Stomach (tissue), 9 donors: ENCODE results near the gene ZKSCAN3. TPM values are rescaled to one million over a fixed set of nuclear protein-coding genes. Genes with fewer than 3 reads are reported as not detected.

Source experiments
- DNase-seq, 2 donors: peaks; one replicate each; pipeline versions ENCODE4 v3.0.0 to v3.0.0-alpha.2; 2013 to 2019
- H3K27ac ChIP-seq, 5 donors: fragments of 200-600 bp in 4 of 5; sonication (generic) in 4 of 5; one replicate each; pipeline ENCODE4 v1.5.1; 2013 to 2019; ENCODE audit warnings: mild to moderate bottlenecking in 1 of 5, moderate library complexity in 1 of 5
- H3K27me3 ChIP-seq, 3 donors: fragments of 200-600 bp; sonication (generic); one replicate each; pipeline ENCODE4 v1.5.1; 2017 to 2019; ENCODE audit warnings: mixed run types in 1 of 3
- H3K36me3 ChIP-seq, 4 donors: fragments of 200-600 bp; sonication (generic); 1 replicate in 3 of 4; 2 replicates in 1 of 4; pipeline ENCODE4 v1.5.1; 2016 to 2019
- H3K4me1 ChIP-seq, 4 donors: fragments of 200-600 bp; sonication (generic); one replicate each; pipeline ENCODE4 v1.5.1; 2016 to 2019
- H3K4me3 ChIP-seq, 4 donors: fragments of 200-600 bp; sonication (generic) in 3 of 4; one replicate each; pipeline ENCODE4 v1.5.1; 2016 to 2019; ENCODE audit warnings: mild to moderate bottlenecking in 1 of 4
- H3K9me3 ChIP-seq, 4 donors: fragments of 200-600 bp; sonication (generic); one replicate each; pipeline ENCODE4 v1.5.1; 2016 to 2019
- EP300 ChIP-seq: sonication (generic); formaldehyde crosslinking; IDR thresholded peaks from one replicate; pipeline ENCODE4 v1.6.1; 2017; ENCODE audit warnings: antibody characterized with exemption
- POLR2A ChIP-seq, 4 donors: fragments of 450-650 bp; IDR thresholded peaks; one replicate each; pipeline ENCODE4 v1.6.1; 2016; ENCODE audit warnings: antibody characterized with exemption in 4 of 4, control low read depth in 2 of 4, mild to moderate bottlenecking in 1 of 4, moderate library complexity in 1 of 4
- POLR2AphosphoS5 ChIP-seq, 3 donors: sonication (generic); formaldehyde crosslinking; IDR thresholded peaks; one replicate each; pipeline ENCODE4 v1.6.1; 2016; ENCODE audit warnings: antibody characterized with exemption in 3 of 3
- WGBS, 5 donors: extraction: QIAGEN DNeasy Blood & Tissue Kit in 3 of 5; methylation state at CpG; one replicate each; pipeline versions ENCODE4 v1.1.5 to v1.1.7; 2013 to 2018; 5-methylcytosine and 5-hydroxymethylcytosine counted together
- intact Hi-C: fragments of 100-400 bp; cut with DNase I; formaldehyde crosslinking; loops from one replicate; pipeline ENCODE4 v1.15.1; 2023; ENCODE audit warnings: low total_unique reads
- polyA plus RNA-seq, 3 donors: library from polyadenylated mRNA; stranded (reverse); fragments of 200-250 nt; gene quantifications; one replicate each; pipeline ENCODE4 v1.2.3, GENCODE V29; 2013
- total RNA-seq, 5 donors: library from RNA; depleted of rRNA; stranded (reverse); fragments of >200 nt; gene quantifications; one replicate each; pipeline versions ENCODE4 v1.1.0 to v1.2.3, GENCODE V29; 2014 to 2016
- TF ChIP-seq, protein P1 (sequence below), 7 experiments: fragments of 450-650 bp in 4 of 7; fragments of 200-600 bp in 3 of 7; sonication (generic) in 3 of 7; IDR thresholded peaks; one replicate each; pipeline ENCODE4 v1.5.1; 2016 to 2019; ENCODE audit warnings: antibody characterized with exemption in 7 of 7, control low read depth in 2 of 7, mild to moderate bottlenecking in 1 of 7
- donor health status: healthy with polysubstance abuse.
- donor health status: Bipolar disorder and iron deficiency.
- donor health status: healthy.

The ZKSCAN3 gene
- total and polyA plus RNA-seq, 8 donors = 0.61 to 31.2 (median 3.2) TPM

DNA sequence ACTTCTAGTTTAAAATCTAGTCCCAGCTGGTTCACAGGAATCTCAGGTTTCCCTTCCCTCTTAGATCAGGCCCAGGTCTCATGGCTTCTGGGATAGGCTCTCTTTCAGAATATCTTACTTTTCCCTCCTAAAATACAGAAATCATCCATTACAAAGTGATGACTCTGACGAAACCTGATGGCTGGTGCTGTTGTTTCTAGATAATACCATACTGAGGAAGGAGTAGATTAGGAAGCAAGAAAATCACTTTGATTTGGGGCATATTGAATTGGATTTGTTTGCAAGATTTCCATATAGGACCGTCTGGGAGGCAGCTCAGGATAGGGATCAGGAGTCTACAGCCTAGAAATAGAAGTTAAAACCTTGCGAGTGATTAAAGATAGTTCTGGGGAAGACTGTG, 3.6 kb downstream of the ZKSCAN3 start:
- WGBS, 5 donors = 71 to 87% (median 78%) methylated on average over 3 of the region's 3 CpGs
- peak overlapping the region in 2 of 4 donors; percentile 7 to 9 for H3K4me3 ChIP-seq

DNA sequence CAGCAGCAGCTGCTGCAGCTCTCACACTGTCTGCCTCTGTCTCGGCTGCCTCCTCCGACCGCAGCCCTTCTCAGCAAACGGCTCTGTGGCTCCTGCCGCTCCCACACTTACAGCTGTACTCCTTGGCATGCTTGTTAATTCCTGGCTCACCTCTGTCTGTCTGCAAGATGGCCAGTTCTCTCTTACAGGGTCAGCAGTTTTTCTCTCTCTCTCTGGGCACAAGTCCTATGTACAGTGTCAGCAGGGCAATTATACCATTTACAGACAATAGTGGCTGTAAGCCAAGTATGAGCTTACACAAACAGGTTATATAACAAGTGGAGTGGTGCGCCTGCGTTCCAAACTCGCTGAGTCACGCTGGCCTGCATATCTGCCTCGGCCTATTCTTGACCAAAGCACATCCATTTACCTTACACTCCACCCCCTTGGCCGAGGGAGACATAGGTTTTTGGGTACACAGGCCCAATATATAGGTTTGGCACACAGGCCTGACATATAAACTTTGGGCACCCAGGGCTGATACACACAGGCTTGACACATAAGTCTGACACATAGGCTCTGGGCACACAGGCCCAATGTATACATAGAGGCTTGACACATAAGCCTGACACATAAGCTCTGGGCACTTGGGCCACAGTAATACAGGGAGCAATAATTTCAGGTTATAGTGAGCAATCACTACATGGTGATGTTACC, 4.4 kb downstream of the ZKSCAN3 start:
- WGBS, 5 donors = 39 to 65% (median 54%) methylated on average over 10 to 11 of the region's 11 CpGs
- TF ChIP-seq, protein P1, sequence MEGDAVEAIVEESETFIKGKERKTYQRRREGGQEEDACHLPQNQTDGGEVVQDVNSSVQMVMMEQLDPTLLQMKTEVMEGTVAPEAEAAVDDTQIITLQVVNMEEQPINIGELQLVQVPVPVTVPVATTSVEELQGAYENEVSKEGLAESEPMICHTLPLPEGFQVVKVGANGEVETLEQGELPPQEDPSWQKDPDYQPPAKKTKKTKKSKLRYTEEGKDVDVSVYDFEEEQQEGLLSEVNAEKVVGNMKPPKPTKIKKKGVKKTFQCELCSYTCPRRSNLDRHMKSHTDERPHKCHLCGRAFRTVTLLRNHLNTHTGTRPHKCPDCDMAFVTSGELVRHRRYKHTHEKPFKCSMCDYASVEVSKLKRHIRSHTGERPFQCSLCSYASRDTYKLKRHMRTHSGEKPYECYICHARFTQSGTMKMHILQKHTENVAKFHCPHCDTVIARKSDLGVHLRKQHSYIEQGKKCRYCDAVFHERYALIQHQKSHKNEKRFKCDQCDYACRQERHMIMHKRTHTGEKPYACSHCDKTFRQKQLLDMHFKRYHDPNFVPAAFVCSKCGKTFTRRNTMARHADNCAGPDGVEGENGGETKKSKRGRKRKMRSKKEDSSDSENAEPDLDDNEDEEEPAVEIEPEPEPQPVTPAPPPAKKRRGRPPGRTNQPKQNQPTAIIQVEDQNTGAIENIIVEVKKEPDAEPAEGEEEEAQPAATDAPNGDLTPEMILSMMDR (IDR thresholded peaks at IDR 0.05) = no peak
- TF ChIP-seq EP300 = no peak
- TF ChIP-seq POLR2A (IDR thresholded peaks at IDR 0.05) = no peak
- TF ChIP-seq POLR2AphosphoS5 (IDR thresholded peaks at IDR 0.05) = peak; percentile 12 to 40 (median 36)
- Histone ChIP-seq H3K36me3 (no peaks in the 10 kb centered on the region), H3K9me3 (no peaks in the 10 kb centered on the region), H3K27ac (peak overlapping the region; percentile 77 to 92 (median 89)), H3K4me1 (peaks cover 35 to 75% (median 53%) of the 10 kb centered on the region in 4 donors), H3K4me3 (peak overlapping the region in 1 of 4 donors; percentile 7), H3K27me3 (no peaks in the 10 kb centered on the region)
- DNase-seq = peak; percentile 62 to 76
- intact Hi-C loops = no loop called here

More for the DNA sequence above, 3.6 kb downstream of the ZKSCAN3 start:
- TF ChIP-seq EP300 (no peak), POLR2A (IDR thresholded peaks at IDR 0.05) (no peak), POLR2AphosphoS5 (IDR thresholded peaks at IDR 0.05) (no peak)
- TF ChIP-seq, protein P1 (IDR thresholded peaks at IDR 0.05) = no peak
- H3K36me3 ChIP-seq = no peaks in the 10 kb centered on the region
- intact Hi-C loops = no loop called here
- no peak for DNase-seq
- H3K9me3 ChIP-seq = no peaks in the 10 kb centered on the region
- no peaks in the 10 kb centered on the region for H3K27me3 ChIP-seq
- H3K27ac ChIP-seq = peak overlapping the region in 4 of 5 donors; percentile 77 to 92 (median 88)
- peaks cover 35 to 76% (median 53%) of the 10 kb centered on the region in 4 donors for H3K4me1 ChIP-seq

DNA sequence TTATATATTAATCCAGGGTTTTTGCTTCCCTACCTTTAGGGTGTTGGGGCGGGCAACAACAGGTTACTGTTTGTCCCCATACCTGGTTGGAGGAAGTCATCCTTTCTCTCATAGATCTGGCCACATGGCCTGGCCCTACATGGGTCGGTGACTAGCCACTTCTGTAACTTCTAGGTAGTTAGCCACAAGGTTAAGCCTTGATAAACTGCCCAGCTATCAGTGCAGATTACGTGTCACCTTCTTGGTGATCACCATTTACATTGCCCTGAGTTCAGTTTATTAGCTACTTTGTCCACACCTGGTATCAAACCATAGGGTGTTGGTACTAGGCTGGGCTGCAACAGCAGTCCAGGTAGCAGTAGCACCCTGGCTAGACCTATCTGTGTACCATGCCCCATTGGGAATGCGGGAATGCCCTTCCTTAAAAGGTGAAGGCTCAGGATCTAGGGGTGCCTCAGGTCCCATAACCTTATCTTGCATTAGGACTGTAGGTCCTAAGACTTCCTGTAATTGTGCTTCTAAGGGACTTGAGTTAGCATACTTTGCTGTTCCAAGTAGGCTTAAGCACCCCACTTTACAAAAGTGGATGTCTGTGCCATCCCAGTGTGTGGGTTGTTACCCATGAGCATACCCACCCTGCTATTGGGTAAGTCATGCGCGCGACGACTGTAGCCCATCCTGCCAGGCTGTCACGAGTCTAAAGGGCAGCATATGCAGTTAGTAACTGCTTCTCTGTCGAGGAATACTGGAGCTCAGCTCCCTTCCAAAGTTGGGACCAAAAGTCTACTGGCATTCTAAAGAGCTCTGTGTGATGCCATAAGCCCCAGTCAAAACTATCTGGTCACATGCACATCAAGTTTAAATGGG, 5.2 kb downstream of the ZKSCAN3 start:
- H3K9me3 ChIP-seq = no peaks in the 10 kb centered on the region
- H3K4me1 ChIP-seq = peaks cover 35 to 71% (median 53%) of the 10 kb centered on the region in 4 donors
- no peak for DNase-seq
- 70 to 84% (median 72%) methylated on average over 10 of the region's 10 CpGs for WGBS, 5 donors
- peaks cover 0 to 8% (median 6%) of the 10 kb centered on the region in 4 donors for H3K36me3 ChIP-seq
- peak overlapping the region; percentile 77 to 92 (median 89) for H3K27ac ChIP-seq
- no peaks in the 10 kb centered on the region for H3K27me3 ChIP-seq
- TF ChIP-seq EP300 (no peak), POLR2AphosphoS5 (IDR thresholded peaks at IDR 0.05) (peak in 1 of 3 donors; percentile 39)
- peak overlapping the region; percentile 49 to 59 (median 54) for H3K4me3 ChIP-seq
- intact Hi-C loops = no loop called here

DNA sequence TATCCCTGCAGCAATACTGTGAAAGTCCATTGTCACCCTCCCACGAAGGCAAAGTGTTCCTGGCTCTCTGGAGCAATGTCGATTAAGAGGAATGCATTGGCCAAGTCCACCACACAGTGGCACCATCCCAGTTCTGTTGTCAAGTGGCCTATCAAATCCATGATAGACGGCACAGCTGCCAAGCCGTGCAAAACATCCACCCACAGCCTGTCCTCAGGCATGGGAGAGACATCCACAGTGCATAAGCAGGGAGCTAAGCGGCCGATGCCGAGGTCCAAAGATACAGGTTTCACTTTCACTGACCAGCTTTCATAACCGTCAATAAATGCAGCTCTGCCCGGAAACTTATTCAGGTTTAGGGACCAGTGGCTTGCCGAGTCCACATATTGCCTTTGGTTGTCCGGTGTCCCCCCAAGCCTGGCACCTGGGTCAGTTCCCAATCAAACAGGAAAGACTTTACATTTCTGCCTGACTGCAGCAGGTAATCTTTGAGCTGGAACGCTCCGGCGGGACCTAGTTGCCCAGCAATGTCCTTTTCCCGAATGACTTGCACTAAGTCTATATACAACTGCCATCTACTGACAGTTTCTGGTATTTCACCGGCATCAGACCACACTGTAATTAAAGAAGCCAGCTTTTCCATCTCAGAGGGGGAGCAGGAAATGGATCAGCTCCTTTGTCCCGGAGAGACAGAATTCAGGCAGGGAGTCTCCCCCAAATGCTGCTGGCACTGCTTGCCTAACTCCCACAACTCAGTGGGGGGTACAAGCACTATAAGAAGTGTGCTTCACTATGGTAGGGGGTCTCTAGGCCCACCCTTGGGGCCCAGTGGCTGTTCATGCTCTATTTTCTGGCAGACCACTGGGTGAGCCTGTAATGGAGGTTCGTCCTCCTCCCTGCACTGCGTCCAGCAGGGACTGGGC, 6.3 kb downstream of the ZKSCAN3 start:
- intact Hi-C loops = no loop called here
- no peaks in the 10 kb centered on the region for H3K9me3 ChIP-seq
- peaks cover 31 to 62% (median 45%) of the 10 kb centered on the region in 4 donors for H3K4me1 ChIP-seq
- H3K27me3 ChIP-seq = no peaks in the 10 kb centered on the region
- DNase-seq = peak; percentile 81 to 96
- peak overlapping the region; percentile 49 to 59 (median 54) for H3K4me3 ChIP-seq
- 3 to 9% (median 4%) methylated on average over 19 of the region's 19 CpGs for WGBS, 5 donors
- TF ChIP-seq POLR2AphosphoS5 (IDR thresholded peaks at IDR 0.05) (peak; percentile 5 to 75 (median 70)), EP300 (no peak), POLR2A (IDR thresholded peaks at IDR 0.05) (no peak)
- TF ChIP-seq, protein P1 (IDR thresholded peaks at IDR 0.05) = peak in 6 of 7 experiments; percentile 18 to 95 (median 92)
- peak overlapping the region; percentile 77 to 92 (median 89) for H3K27ac ChIP-seq
- H3K36me3 ChIP-seq = peaks cover 0 to 19% (median 17%) of the 10 kb centered on the region in 4 donors
